A549 (cell line): ENCODE data around the gene C5orf63. TPM values are rescaled to one million over a fixed set of nuclear protein-coding genes. Genes with fewer than 3 reads are reported as not detected.

Experiments
- ATAC-seq, 2 experiments: fragments of 200-7000 bp in 1 of 2; fragments of >200 bp in 1 of 2; cut with Nextera tagmentation in 1 of 2; cut with Tn5 transposase in 1 of 2; 3 replicates each; pipeline versions ENCODE4 v1.8.0 to v1.9.1; 2018 to 2020; ENCODE audit warnings: mild to moderate bottlenecking in 1 of 2, moderate library complexity in 1 of 2
- CTCF ChIA-PET: fragments of 300-600 bp; sonication (Branson Sonifier 250); formaldehyde crosslinking; extraction: SDS; loops from one replicate; lab custom pipeline; 2021; ENCODE audit warnings: antibody characterized with exemption, inconsistent platforms; lab: Yijun Ruan, JAX
- POLR2A ChIA-PET: fragments of 350-600 bp; formaldehyde crosslinking; extraction: SDS; loops from one replicate; lab custom pipeline; 2021; ENCODE audit warnings: antibody characterized with exemption, inconsistent platforms; lab: Yijun Ruan, JAX
- DNase-seq, 2 experiments: peaks; one replicate each; pipeline versions ENCODE4 v3.0.0 to v3.0.0-alpha.2; 2011 to 2016; ENCODE audit warnings: low read depth in 1 of 2, low spot score in 1 of 2
- FAIRE-seq: peaks from 2 replicates; lab custom pipeline; 2011; peaks lifted over from hg19 to GRCh38; lab: Jason Lieb, UNC
- H3K27ac ChIP-seq, 2 experiments: fragments of >200 bp; sonication (Bioruptor Twin); formaldehyde crosslinking; 3 replicates each; pipeline ENCODE4 v1.5.1; 2016 to 2017
- H3K4me1 ChIP-seq: fragments of >200 bp; sonication (Bioruptor Twin); formaldehyde crosslinking; 3 replicates; pipeline ENCODE4 v1.6.1; 2016
- H3K4me2 ChIP-seq: fragments of >200 bp; sonication (Bioruptor Twin); formaldehyde crosslinking; 3 replicates; pipeline ENCODE4 v1.6.1; 2016
- H3K4me3 ChIP-seq: fragments of >200 bp; sonication (Bioruptor Twin); formaldehyde crosslinking; 3 replicates; pipeline ENCODE4 v1.5.1; 2016
- H3K9me3 ChIP-seq: fragments of >200 bp; sonication (Bioruptor Twin); formaldehyde crosslinking; 3 replicates; pipeline ENCODE4 v1.6.1; 2016
- ATOH8 ChIP-seq: fragments of 250-450 bp; sonication (Bioruptor Pico); IDR thresholded peaks from 2 replicates; pipeline ENCODE4 v1.5.0; 2020; ENCODE audit warnings: low read depth, mild to moderate bottlenecking, moderate library complexity
- CBX2 ChIP-seq: fragments of 200-600 bp; sonication (generic); IDR thresholded peaks from 2 replicates; pipeline ENCODE4 v1.6.1; 2016; ENCODE audit warnings: low read depth, mild to moderate bottlenecking, borderline replicate concordance
- CEBPB ChIP-seq, 2 experiments: fragments of >200 bp in 1 of 2; sonication (Bioruptor Twin) in 1 of 2; formaldehyde crosslinking in 1 of 2; IDR thresholded peaks; 2 replicates each; pipeline ENCODE4 v1.6.1; 2012 to 2016
- CTCF ChIP-seq: fragments of >200 bp; sonication (Bioruptor Twin); formaldehyde crosslinking; IDR thresholded peaks from 3 replicates; pipeline ENCODE4 v1.5.1; 2016
- E2F6 ChIP-seq: IDR thresholded peaks from 2 replicates; pipeline ENCODE4 v1.6.1; 2012; ENCODE audit warnings: low read depth, borderline replicate concordance
- EHMT2 ChIP-seq: fragments of 200-600 bp; sonication (generic); IDR thresholded peaks from 2 replicates; pipeline ENCODE4 v1.6.1; 2016; ENCODE audit warnings: antibody characterized with exemption, low read depth, mild to moderate bottlenecking, moderate library complexity
- ELK1 ChIP-seq: fragments of 150-350 bp; IDR thresholded peaks from 2 replicates; pipeline ENCODE4 v1.6.1; 2014; ENCODE audit warnings: low read depth, mild to moderate bottlenecking, low read length
- ESRRA ChIP-seq: fragments of 150-350 bp; IDR thresholded peaks from 2 replicates; pipeline ENCODE4 v1.6.1; 2014; ENCODE audit warnings: mild to moderate bottlenecking, low read length, borderline replicate concordance
- FOSB ChIP-seq: fragments of 250-450 bp; sonication (Bioruptor Pico); IDR thresholded peaks from 2 replicates; pipeline ENCODE4 v1.5.0; 2020; ENCODE audit warnings: mild to moderate bottlenecking, moderate library complexity
- FOSL2 ChIP-seq, 2 experiments: fragments of 450-650 bp in 1 of 2; fragments of >200 bp in 1 of 2; sonication (Bioruptor Twin) in 1 of 2; formaldehyde crosslinking; IDR thresholded peaks; 2 replicates each; pipeline versions ENCODE4 v1.5.0 to v1.6.1; 2016 to 2020; ENCODE audit warnings: mild to moderate bottlenecking in 1 of 2, moderate library complexity in 1 of 2
- HES2 ChIP-seq: fragments of >200 bp; sonication (Bioruptor Twin); formaldehyde crosslinking; IDR thresholded peaks from 2 replicates; pipeline ENCODE4 v1.6.1; 2016
- HOXB13 ChIP-seq: fragments of 250-450 bp; sonication (Bioruptor Pico); IDR thresholded peaks from 2 replicates; pipeline ENCODE4 v1.5.0; 2020; ENCODE audit warnings: low read depth, mild to moderate bottlenecking, moderate library complexity
- HOXB5 ChIP-seq: fragments of 250-450 bp; sonication (Bioruptor Pico); IDR thresholded peaks from 2 replicates; pipeline ENCODE4 v1.5.0; 2020; ENCODE audit warnings: mild to moderate bottlenecking, moderate library complexity
- JUN ChIP-seq, 2 experiments: fragments of >200 bp; sonication (Bioruptor Twin); formaldehyde crosslinking; IDR thresholded peaks; 2 replicates in 1 of 2; 3 replicates in 1 of 2; pipeline ENCODE4 v1.6.1; 2016 to 2017
- JUNB ChIP-seq: fragments of >200 bp; sonication (Bioruptor Twin); formaldehyde crosslinking; IDR thresholded peaks from 2 replicates; pipeline ENCODE4 v1.6.1; 2016
- KDM5A ChIP-seq: fragments of 200-600 bp; sonication (generic); IDR thresholded peaks from 2 replicates; pipeline ENCODE4 v1.6.1; 2016; ENCODE audit warnings: antibody characterized with exemption, mild to moderate bottlenecking
- MAFK ChIP-seq: fragments of 450-650 bp; IDR thresholded peaks from 2 replicates; pipeline ENCODE4 v1.6.1; 2014; ENCODE audit not compliant: partially characterized antibody
- MAZ ChIP-seq: fragments of 150-350 bp; IDR thresholded peaks from 2 replicates; pipeline ENCODE4 v1.6.1; 2014; ENCODE audit warnings: antibody characterized with exemption, low read depth, low read length, borderline replicate concordance
- NFE2L2 ChIP-seq: fragments of 150-350 bp; conservative IDR thresholded peaks from 2 replicates; pipeline ENCODE4 v1.6.1; 2014; ENCODE audit warnings: low read length
- PHF8 ChIP-seq: fragments of 200-600 bp; sonication (generic); IDR thresholded peaks from 2 replicates; pipeline ENCODE4 v1.6.1; 2016; ENCODE audit warnings: low read depth, mild to moderate bottlenecking, antibody characterized with exemption, moderate library complexity, borderline replicate concordance
- POLR2A ChIP-seq: IDR thresholded peaks from 2 replicates; pipeline ENCODE4 v1.6.1; 2012; ENCODE audit warnings: mild to moderate bottlenecking, low read length
- POLR2AphosphoS2 ChIP-seq: conservative IDR thresholded peaks from 2 replicates; pipeline ENCODE4 v1.6.1; 2012; ENCODE audit warnings: low read length, improper control_type of control experiment, inconsistent platforms
- RFX5 ChIP-seq: fragments of 450-650 bp; IDR thresholded peaks from 2 replicates; pipeline ENCODE4 v1.7.1; 2014; ENCODE audit warnings: antibody characterized with exemption, mild to moderate bottlenecking, moderate library complexity
- SMC3 ChIP-seq: fragments of >200 bp; sonication (Bioruptor Twin); formaldehyde crosslinking; IDR thresholded peaks from 3 replicates; pipeline ENCODE4 v1.6.1; 2018; ENCODE audit warnings: inconsistent platforms
- SREBF2 ChIP-seq: fragments of 450-650 bp; IDR thresholded peaks from 2 replicates; pipeline ENCODE4 v1.6.1; 2014; ENCODE audit warnings: mild to moderate bottlenecking, moderate library complexity
- USF2 ChIP-seq: fragments of 450-650 bp; IDR thresholded peaks from 2 replicates; pipeline ENCODE4 v1.6.1; 2014; ENCODE audit warnings: antibody characterized with exemption
- ZNF302 ChIP-seq: fragments of 250-450 bp; sonication (Bioruptor Pico); IDR thresholded peaks from 2 replicates; pipeline ENCODE4 v1.9.0; 2021; ENCODE audit warnings: inconsistent platforms, mild to moderate bottlenecking, moderate library complexity
- ZSCAN20 ChIP-seq: fragments of 250-450 bp; sonication (Bioruptor Pico); IDR thresholded peaks from 2 replicates; pipeline ENCODE4 v1.8.0; 2022; ENCODE audit warnings: mild to moderate bottlenecking, moderate library complexity
- WGBS: methylation state at CpG from one replicate; pipeline ENCODE4 v1.1.6; 2017; ENCODE audit errors: missing lambda C conversion rate; 5-methylcytosine and 5-hydroxymethylcytosine counted together
- polyA plus RNA-seq, 4 experiments: library from polyadenylated mRNA; depleted of rRNA in 3 of 4; stranded (reverse); fragments of >200 nt; fragmentation: RNase III in 1 of 4; extraction: RNeasy Plus Mini Kit Qiagen cat#74134 plus additional on column Dnase treatment in 1 of 4; gene quantifications; 2 replicates in 3 of 4; 3 replicates in 1 of 4; pipeline ENCODE4 v1.2.3, GENCODE V29; 2011 to 2017

Gene C5orf63
- polyA plus RNA-seq, 2 of the 4 experiments (the other 2 are of a cell fraction) = 4.1 to 10.9 TPM

GRCh38 chr5:127074466-127074865, 1.2 kb upstream of the C5orf63 start:
- Histone ChIP-seq H3K4me1 (peaks cover 15% of the 10 kb centered on the region; the same call in 2 of the 3 replicates), H3K9me3 (no peaks in the 10 kb centered on the region), H3K4me2 (no peak overlapping the region), H3K27ac (no peak overlapping the region), H3K4me3 (no peak overlapping the region)
- ChIA-PET POLR2A (interaction anchor here (1.2 kb wide), 1 partner anchor 45 kb away, joined by 3 read pairs; no protein-coding TSS in a partner anchor), CTCF (interaction anchor here (1.0 to 1.7 kb wide), 3 partner anchors 9 to 42 kb away, joined by 3 read pairs; no protein-coding TSS in a partner anchor)
- DNase-seq = no peak
- WGBS = 85% methylated on average over 3 of the region's 3 CpGs
- FAIRE-seq = no peak
- no peak for ATAC-seq
- TF ChIP-seq RFX5 (no peak), ZNF302 (CRISPR knock-in tag) (no peak), JUN (IDR thresholded peaks at IDR 0.05) (no peak), HES2 (no peak), CTCF (no peak), MAZ (no peak), EHMT2 (no peak), MAFK (no peak), CBX2 (no peak), ZSCAN20 (no peak), CEBPB (IDR thresholded peaks at IDR 0.05) (no peak), USF2 (no peak), ELK1 (no peak), SMC3 (no peak), PHF8 (no peak), FOSB (CRISPR knock-in tag) (no peak)

GRCh38 chr5:127070243-127070642, 3.1 kb downstream of the C5orf63 start:
- ChIA-PET POLR2A (no interaction called here), CTCF (interaction anchor here (0.6 to 1.4 kb wide), 2 partner anchors 12 to 77 kb away, joined by 3 to 4 read pairs; no protein-coding TSS in a partner anchor)
- Histone ChIP-seq H3K9me3 (no peaks in the 10 kb centered on the region), H3K4me3 (no peak overlapping the region), H3K4me1 (no peaks in the 10 kb centered on the region), H3K27ac (no peak overlapping the region), H3K4me2 (no peak overlapping the region)
- ATAC-seq = no peak
- whole genome bisulfite sequencing = 65% methylated on average over 2 of the region's 2 CpGs
- no peak for FAIRE-seq
- DNase-seq = no peak
- no peak for TF ChIP-seq SMC3
- TF ChIP-seq SREBF2 = no peak
- TF ChIP-seq KDM5A = no peak
- no peak for TF ChIP-seq NFE2L2
- no peak for TF ChIP-seq POLR2AphosphoS2
- TF ChIP-seq HOXB13 (CRISPR knock-in tag) = no peak
- no peak for TF ChIP-seq ELK1
- TF ChIP-seq HES2 = no peak
- TF ChIP-seq ESRRA = no peak
- no peak for TF ChIP-seq POLR2A
- no peak for TF ChIP-seq CTCF
- no peak for TF ChIP-seq E2F6
- no peak for TF ChIP-seq RFX5
- TF ChIP-seq ATOH8 (CRISPR knock-in tag) = no peak
- no peak for TF ChIP-seq HOXB5 (CRISPR knock-in tag)
- no peak for TF ChIP-seq JUNB
- no peak for TF ChIP-seq FOSL2 (IDR thresholded peaks at IDR 0.05)
- no peak for TF ChIP-seq FOSL2 (CRISPR knock-in tag; IDR thresholded peaks at IDR 0.05)
- no peak for TF ChIP-seq FOSB (CRISPR knock-in tag)
